Mammary epithelial cell (primary cell): Measurements from ENCODE around the gene COMP.

Experiments
- CTCF ChIP-seq, 2 donors: IDR thresholded peaks in 1 of 2; conservative IDR thresholded peaks in 1 of 2; 2 replicates each; pipeline ENCODE4 v1.5.1; 2011 to 2012; ENCODE audit warnings: inconsistent platforms in 2 of 2, low read length in 2 of 2, mild to moderate bottlenecking in 2 of 2, control low read depth in 1 of 2, low read depth in 1 of 2; ENCODE audit not compliant: insufficient read depth in 1 of 2; ENCODE audit errors: extremely low read depth in 1 of 2
- EZH2 ChIP-seq: IDR thresholded peaks from 2 replicates; pipeline ENCODE4 v1.6.1; 2012; ENCODE audit warnings: low read length, inconsistent platforms, borderline replicate concordance

GRCh38 chr19:18781047-18781600, 10.0 kb downstream of the COMP start:
- no peak for TF ChIP-seq EZH2
- no peak for TF ChIP-seq CTCF (conservative IDR thresholded peaks at IDR 0.05 in 1 of 2, IDR thresholded peaks at IDR 0.05 in 1 of 2; ENCODE audit: extremely low read depth in 1 of 2, insufficient read depth in 1 of 2, low read depth in 1 of 2, low read length in 2 of 2)
